ENCODE results near the gene ACSF3. TPM values are rescaled to one million over a fixed set of nuclear protein-coding genes. Genes with fewer than 3 reads are reported as not detected.
A peak's percentile ranks its signal among the peaks of the same experiment; 100 is the strongest.

ACSF3 gene
- 10 to 100 TPM; 48.0 to 53.6 TPM for total RNA-seq
- total RNA-seq, result 67.5 to 73.0 reads per million in 2 donors

GRCh38 chr16:89093602-89094251 lies at the start of gene ACSF3:
Gene ACSF3 (plus strand): TSS chr16:89093852. CDS start chr16:89100682, 6,830 bp downstream.
- no peaks in the 10 kb centered on the region for H3K9me3 ChIP-seq (ENCODE audit: control insufficient read depth, low read length, poor library complexity, severe bottlenecking)
- Mint-ChIP-seq H3K36me3 (ENCODE audit: low read depth) (peaks cover 2% of the 10 kb centered on the region), H3K4me3 (peak within 1 kb of the TSS; percentile 96), H3K27me3 (peaks cover 24% of the 10 kb centered on the region), H3K27ac (peak within 1 kb of the TSS; percentile 93), H3K4me1 (peaks cover 43% of the 10 kb centered on the region)
- ATAC-seq, result peak; percentile 59
- peak; percentile 47 to 64 (median 58) for DNase-seq

- H3K9me3 ChIP-seq (ENCODE audit: control insufficient read depth, low read length, poor library complexity, severe bottlenecking), result no peaks in the 10 kb centered on the region
- Mint-ChIP-seq H3K4me1 (peaks cover 3% of the 10 kb centered on the region), H3K27ac (no peak overlapping the region), H3K4me3 (no peak overlapping the region), H3K36me3 (ENCODE audit: low read depth) (no peaks in the 10 kb centered on the region), H3K27me3 (no peaks in the 10 kb centered on the region)
- ATAC-seq (no peak), DNase-seq (no peak)
Measured at GRCh38 chr16:89044418-89045180, 49.1 kb upstream of the ACSF3 start.

- Mint-ChIP-seq H3K4me3 (no peak overlapping the region), H3K27ac (no peak overlapping the region), H3K4me1 (peaks cover 3% of the 10 kb centered on the region)
Measured at GRCh38 chr16:89045181-89045815, 48.4 kb upstream of the ACSF3 start.

GRCh38 chr16:89045881-89046280 lies 47.8 kb upstream of the ACSF3 start:
- Mint-ChIP-seq H3K27me3 (no peaks in the 10 kb centered on the region), H3K4me3 (no peak overlapping the region), H3K27ac (no peak overlapping the region), H3K36me3 (ENCODE audit: low read depth) (no peaks in the 10 kb centered on the region), H3K4me1 (peaks cover 3% of the 10 kb centered on the region)
- DNase-seq (no peak), ATAC-seq (no peak)
- H3K9me3 ChIP-seq (ENCODE audit: control insufficient read depth, low read length, poor library complexity, severe bottlenecking), result no peaks in the 10 kb centered on the region

More at GRCh38 chr16:89045181-89045815, 48.4 kb upstream of the ACSF3 start:
- no peak for ATAC-seq
- H3K36me3 Mint-ChIP-seq (ENCODE audit: low read depth), result no peaks in the 10 kb centered on the region
- no peaks in the 10 kb centered on the region for H3K9me3 ChIP-seq (ENCODE audit: control insufficient read depth, low read length, poor library complexity, severe bottlenecking)
- no peak for DNase-seq
- no peaks in the 10 kb centered on the region for H3K27me3 Mint-ChIP-seq

GRCh38 chr16:89046491-89046890 lies 47.2 kb upstream of the ACSF3 start:
- no peak for DNase-seq
- no peaks in the 10 kb centered on the region for H3K9me3 ChIP-seq (ENCODE audit: control insufficient read depth, low read length, poor library complexity, severe bottlenecking)
- no peak for ATAC-seq
- H3K4me1 Mint-ChIP-seq, result peaks cover 3% of the 10 kb centered on the region
- no peak overlapping the region for H3K4me3 Mint-ChIP-seq
- no peak overlapping the region for H3K27ac Mint-ChIP-seq
- no peaks in the 10 kb centered on the region for H3K36me3 Mint-ChIP-seq (ENCODE audit: low read depth)
- H3K27me3 Mint-ChIP-seq, result no peaks in the 10 kb centered on the region

GRCh38 chr16:89047331-89048089 lies 46.1 kb upstream of the ACSF3 start:
- H3K27ac Mint-ChIP-seq, result no peak overlapping the region
- peaks cover 3% of the 10 kb centered on the region for H3K4me1 Mint-ChIP-seq
- no peaks in the 10 kb centered on the region for H3K27me3 Mint-ChIP-seq
- ATAC-seq, result no peak
- H3K9me3 ChIP-seq (ENCODE audit: control insufficient read depth, low read length, poor library complexity, severe bottlenecking), result no peaks in the 10 kb centered on the region
- H3K36me3 Mint-ChIP-seq (ENCODE audit: low read depth), result no peaks in the 10 kb centered on the region
- no peak overlapping the region for H3K4me3 Mint-ChIP-seq
- DNase-seq, result no peak

GRCh38 chr16:89048090-89048725 lies 45.4 kb upstream of the ACSF3 start:
- Mint-ChIP-seq H3K4me3 (no peak overlapping the region), H3K36me3 (ENCODE audit: low read depth) (no peaks in the 10 kb centered on the region), H3K27ac (no peak overlapping the region), H3K4me1 (peaks cover 5% of the 10 kb centered on the region), H3K27me3 (no peaks in the 10 kb centered on the region)
- H3K9me3 ChIP-seq (ENCODE audit: control insufficient read depth, low read length, poor library complexity, severe bottlenecking), result no peaks in the 10 kb centered on the region
- ATAC-seq, result no peak
- DNase-seq, result no peak

- no peak overlapping the region for H3K4me3 Mint-ChIP-seq
- no peaks in the 10 kb centered on the region for H3K36me3 Mint-ChIP-seq (ENCODE audit: low read depth)
- no peaks in the 10 kb centered on the region for H3K27me3 Mint-ChIP-seq
- H3K27ac Mint-ChIP-seq, result no peak overlapping the region
- ATAC-seq, result no peak
- peaks cover 5% of the 10 kb centered on the region for H3K4me1 Mint-ChIP-seq
- H3K9me3 ChIP-seq (ENCODE audit: control insufficient read depth, low read length, poor library complexity, severe bottlenecking), result no peaks in the 10 kb centered on the region
- no peak for DNase-seq
Measured at GRCh38 chr16:89048871-89049422, 44.7 kb upstream of the ACSF3 start.

- no peaks in the 10 kb centered on the region for H3K9me3 ChIP-seq (ENCODE audit: control insufficient read depth, low read length, poor library complexity, severe bottlenecking)
- Mint-ChIP-seq H3K27me3 (no peaks in the 10 kb centered on the region), H3K36me3 (ENCODE audit: low read depth) (no peaks in the 10 kb centered on the region), H3K4me3 (no peak overlapping the region), H3K27ac (no peak overlapping the region), H3K4me1 (peaks cover 5% of the 10 kb centered on the region)
- no peak for ATAC-seq
- DNase-seq, result no peak
Measured at GRCh38 chr16:89049484-89050118, 44.1 kb upstream of the ACSF3 start.

GRCh38 chr16:89050119-89050867 lies 43.4 kb upstream of the ACSF3 start:
- DNase-seq (no peak), ATAC-seq (no peak)
- Mint-ChIP-seq H3K4me3 (no peak overlapping the region), H3K27me3 (no peaks in the 10 kb centered on the region), H3K27ac (no peak overlapping the region), H3K4me1 (peaks cover 5% of the 10 kb centered on the region), H3K36me3 (ENCODE audit: low read depth) (no peaks in the 10 kb centered on the region)
- H3K9me3 ChIP-seq (ENCODE audit: control insufficient read depth, low read length, poor library complexity, severe bottlenecking), result no peaks in the 10 kb centered on the region

GRCh38 chr16:89050868-89051311 lies 42.8 kb upstream of the ACSF3 start:
- no peak overlapping the region for H3K27ac Mint-ChIP-seq
- no peak for DNase-seq
- H3K9me3 ChIP-seq (ENCODE audit: control insufficient read depth, low read length, poor library complexity, severe bottlenecking), result no peaks in the 10 kb centered on the region
- no peaks in the 10 kb centered on the region for H3K36me3 Mint-ChIP-seq (ENCODE audit: low read depth)
- no peak for ATAC-seq
- H3K4me1 Mint-ChIP-seq, result peaks cover 5% of the 10 kb centered on the region
- H3K27me3 Mint-ChIP-seq, result no peaks in the 10 kb centered on the region
- H3K4me3 Mint-ChIP-seq, result no peak overlapping the region

Data from T-helper 17 cell (primary cell).